GM21529 (cell line): ENCODE measurements around the gene SLC7A7.
"Not testable (repeated sequence)": the region's sequence is repeated elsewhere in the genome, so short reads cannot be mapped to it uniquely, and the experiment has no call there.

ENCODE experiments used
- ATAC-seq: cut with Tn5 transposase; IDR thresholded peaks from one replicate; pipeline ENCODE4 v1.9.1; 2021; ENCODE audit not compliant: unreplicated experiment

SLC7A7 gene

DNA sequence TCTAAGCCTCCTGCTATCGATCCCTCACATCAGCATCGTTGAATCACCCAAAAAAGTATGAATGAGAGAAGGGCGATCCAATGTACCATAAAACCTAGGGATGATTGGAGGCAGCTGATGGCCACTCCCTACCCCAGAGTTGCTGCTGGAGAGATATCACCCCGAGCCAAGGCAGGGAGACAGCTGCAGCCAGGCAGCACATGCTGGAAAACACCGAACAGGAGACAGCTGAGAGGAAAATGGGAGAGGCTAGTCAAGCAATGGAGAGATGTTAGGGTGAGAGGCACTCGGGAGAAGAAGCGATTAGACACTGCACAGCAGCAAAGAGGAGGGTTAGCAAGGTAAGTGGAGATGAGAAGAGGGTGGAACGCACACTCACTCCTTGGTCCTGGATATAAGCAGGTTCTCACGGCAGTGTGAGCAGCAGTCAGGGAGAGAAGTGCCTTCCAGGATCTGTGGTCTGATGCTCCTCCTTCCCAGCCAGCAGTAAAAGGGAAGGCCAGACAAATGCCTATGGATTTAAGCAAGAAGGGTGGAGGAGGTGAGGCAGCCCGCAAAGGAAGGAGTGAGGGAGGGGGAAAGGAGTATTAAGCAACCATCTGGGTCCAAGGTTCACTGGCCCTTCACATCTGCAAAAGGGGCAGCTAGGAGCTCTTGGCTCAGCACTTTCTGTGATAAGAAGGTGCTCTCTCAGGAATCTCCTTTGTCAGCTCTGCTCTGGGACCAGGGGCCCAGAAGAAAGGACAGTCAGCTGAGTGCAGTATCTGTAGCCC is at the start of gene SLC7A7:
Gene SLC7A7, minus strand, starts transcription at position 495 of the 773 bp plus-strand sequence. CDS start 2,037 bp downstream, outside the sequence.
- no peak for ATAC-seq

DNA sequence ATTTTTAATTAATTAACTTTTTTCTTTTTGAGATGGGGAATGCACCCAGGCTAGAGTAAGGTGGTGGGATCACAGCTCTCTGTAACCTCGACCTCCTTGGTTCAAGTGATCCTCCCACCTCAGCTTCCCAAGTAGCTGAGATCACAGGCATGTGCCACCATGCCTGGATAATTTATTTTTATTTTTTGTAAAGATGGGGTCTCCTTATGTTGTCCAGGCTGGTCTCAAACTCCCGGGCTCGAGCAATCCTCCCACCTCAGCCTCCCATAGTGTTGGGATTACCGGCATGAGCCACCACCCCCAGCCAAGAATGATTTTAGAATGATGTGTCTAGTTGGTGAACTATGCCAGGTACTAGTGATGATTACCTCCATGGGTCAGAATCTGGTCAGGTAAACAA is 49.7 kb upstream of the SLC7A7 start:
- no peak for ATAC-seq

DNA sequence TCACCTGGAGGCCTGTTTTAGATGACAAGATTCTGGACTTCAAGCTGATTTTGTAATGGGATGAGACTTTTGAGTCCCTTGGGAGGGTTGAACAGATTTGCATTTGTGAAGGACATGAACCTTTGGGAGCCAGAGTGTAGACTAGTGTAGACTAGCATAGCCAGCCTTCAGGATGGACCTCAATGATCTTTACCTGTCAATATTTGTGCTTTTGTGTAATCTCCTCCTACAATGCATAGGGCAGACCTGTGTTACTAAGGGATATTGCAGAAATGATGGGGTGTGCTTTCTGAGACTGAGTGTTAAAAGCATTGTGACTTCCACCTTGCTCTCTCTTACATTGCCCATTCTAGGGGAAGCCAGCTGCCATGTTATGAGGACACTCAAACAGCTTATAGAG is 46.4 kb upstream of the SLC7A7 start:
- ATAC-seq: no peak

DNA sequence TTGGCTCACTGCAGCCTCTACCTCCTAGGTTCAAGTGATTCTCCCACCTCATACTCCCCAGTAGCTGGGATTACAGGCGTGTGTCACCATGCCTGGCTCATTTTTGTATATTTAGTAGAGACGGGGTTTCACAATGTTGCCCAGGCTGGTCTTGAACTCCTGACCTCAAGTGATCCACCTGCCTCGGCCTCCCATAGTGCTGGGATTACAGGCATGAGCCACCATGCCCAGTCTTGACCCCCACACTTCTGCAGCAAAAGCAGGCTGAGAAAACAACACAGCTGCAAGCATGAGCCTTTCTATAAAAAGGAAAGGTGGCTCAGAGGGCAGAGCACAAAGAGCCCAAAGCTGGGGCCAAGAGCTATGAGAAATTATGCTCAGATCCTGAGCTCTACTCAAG is 45.1 kb upstream of the SLC7A7 start:
- ATAC-seq: not testable (repeated sequence)

DNA sequence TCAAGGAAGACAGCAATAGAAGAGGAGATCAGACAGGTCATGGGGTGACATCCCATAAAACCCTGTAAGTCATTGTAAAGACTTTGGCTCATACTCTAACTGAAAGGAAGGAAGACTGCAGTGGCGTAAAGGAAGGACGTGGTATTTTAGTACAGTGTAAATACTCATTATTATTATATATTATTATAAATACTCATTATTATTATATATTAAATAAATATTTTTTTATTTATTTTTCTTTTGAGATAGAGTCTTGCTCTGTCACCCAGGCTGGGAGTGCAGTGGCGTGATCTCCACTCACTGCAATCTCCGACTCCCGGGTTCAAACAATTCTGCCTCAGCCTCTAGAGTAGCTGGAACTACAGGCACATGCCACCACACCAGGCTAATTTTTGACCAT is 41.2 kb upstream of the SLC7A7 start:
- no peak for ATAC-seq

DNA sequence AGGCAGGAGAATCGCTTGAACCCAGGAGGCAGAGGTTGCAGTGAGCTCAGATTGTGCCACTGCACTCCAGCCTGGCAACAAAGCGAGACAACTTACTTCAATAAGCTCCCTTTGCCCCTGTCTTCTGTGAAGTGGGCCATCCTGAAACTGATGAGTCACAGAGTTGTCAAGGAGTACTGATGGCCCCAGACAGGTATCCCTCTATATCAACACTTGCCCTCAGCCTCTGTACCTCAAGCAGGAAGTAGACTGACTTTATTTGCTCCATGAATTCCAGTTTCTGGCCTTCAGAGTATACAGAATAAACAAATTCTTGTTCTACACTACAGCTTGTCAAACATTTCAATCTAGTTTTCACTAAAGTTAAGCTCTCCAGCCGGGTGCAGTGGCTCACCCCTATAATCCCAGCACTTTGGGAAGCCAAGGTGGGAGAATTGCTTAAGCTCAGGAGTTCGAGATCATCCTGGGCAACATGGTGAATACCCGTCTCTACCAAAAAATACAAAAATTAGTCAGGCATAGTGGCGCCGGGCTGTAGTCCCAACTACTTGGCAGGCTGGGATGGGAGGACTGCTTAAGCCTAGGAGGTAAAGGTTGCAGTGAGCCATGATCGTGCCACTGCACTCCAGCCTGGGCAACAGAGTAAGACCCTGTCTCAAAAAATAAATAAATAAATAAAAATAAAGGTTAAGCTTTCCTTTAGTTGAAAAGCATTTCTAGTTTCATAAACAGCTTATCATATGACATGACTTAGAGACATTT is 39.9 kb upstream of the SLC7A7 start:
- ATAC-seq: no peak

DNA sequence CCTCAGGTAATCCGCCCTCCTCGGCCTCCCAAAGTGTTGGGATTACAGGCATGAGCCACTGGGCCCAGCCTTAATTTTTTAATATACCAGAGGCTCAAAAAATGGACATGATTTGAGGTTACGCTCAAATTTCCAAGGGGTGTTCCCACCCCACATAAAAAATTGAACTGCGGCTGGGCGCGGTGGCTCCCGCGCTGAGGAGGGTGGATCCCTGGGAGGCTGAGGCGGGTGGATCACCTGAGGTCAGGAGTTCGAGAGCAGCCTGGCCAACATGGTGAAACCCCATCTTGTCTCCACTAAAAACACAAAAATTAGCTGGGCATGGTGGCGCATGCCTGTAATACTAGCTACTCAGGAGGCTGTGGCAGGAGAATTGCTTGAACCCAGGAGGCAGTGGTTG is 39.1 kb upstream of the SLC7A7 start:
- not testable (repeated sequence) for ATAC-seq

- ATAC-seq: peak; percentile 82
These were observed 37.9 kb upstream of the SLC7A7 start for GRCh38 chr14:22852940-22853767.

GRCh38 chr14:22852599-22852939 is 37.3 kb upstream of the SLC7A7 start:
- no peak for ATAC-seq

DNA sequence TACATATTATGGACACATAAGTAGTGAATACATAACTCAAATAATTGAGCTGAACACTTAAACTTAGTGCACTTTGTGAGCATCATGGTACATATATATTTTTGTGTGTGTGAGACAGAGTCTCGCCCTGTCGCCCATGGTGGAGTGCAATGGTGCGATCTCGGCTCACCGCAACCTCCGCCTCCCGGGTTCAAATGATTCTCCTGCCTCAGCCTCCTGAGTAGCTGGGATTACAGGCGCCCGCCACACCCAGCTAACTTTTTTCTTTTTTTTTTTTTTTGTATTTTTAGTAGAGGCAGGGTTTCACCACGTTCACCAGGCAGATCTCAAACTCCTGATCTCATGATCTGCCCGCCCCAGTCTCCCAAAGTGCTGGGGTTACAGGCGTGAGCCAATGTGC is 36.9 kb upstream of the SLC7A7 start:
- ATAC-seq: not testable (repeated sequence)

DNA sequence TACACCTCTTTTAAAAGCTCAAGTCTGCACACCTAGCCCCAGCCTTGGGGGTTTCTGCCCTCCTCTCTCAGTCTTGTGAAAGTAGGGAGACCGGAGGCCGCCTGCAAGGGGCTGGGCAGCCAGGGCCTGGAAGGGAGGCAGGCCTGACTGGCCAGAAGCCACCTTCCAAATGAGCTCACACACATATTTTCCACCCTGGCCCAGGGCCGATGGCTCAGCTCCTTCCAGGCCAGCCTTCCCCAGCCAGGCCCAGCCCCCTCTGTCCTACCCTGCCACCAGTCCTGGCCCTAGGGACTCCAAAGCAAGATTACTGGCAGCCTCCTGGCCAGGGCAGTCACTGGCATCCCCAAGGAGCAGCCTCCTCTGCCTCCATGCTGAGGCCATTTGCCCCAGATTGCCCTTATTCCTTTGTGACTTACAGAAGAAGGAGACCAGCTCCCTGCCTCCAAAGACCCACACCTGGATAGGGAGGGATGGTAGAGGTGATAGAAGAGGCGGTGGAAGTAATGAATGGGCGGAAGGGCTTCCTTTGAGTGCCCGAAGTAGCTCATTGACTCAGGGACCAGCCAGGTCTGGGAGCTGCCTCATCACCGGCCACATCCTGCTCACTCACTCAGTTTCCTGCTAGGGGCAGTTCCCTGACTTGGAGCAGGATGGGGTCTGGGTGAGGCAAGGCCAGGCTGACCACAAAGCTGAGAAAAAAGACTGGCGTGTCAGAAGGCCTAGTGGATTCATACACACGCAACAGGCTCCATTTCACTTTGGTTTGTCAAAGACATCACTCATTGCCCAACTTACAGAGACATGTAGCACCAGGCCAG is 35.9 kb upstream of the SLC7A7 start:
- ATAC-seq: no peak

DNA sequence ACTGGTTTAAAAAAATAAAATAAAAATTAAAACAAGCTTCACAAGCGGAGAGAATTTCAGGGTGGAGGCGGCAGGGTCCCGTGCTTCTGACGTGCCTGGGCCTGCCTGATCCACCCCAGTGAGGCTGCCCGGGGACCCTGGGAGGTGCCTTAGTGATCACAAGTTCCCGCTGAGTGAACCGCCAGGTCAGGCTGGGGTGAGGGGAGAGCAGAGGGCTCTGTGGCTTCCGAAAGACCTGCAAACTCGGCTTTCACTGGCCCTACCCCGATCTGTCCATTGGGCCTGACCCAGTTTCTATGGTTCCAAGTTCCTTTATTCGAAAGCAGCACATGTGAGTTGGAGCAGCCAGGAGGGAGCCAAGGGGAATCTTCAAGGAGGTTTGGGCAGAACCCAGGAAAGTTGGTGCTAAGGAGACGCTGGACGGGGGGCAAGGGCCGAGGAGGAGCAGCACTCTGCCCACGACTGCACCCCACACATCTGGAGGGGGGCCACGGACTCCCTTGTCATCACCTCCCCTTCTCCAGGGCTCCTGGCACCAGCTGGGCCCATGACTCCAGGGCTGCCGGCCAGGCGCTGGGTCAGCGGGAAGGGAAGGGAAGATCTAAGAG is 34.1 kb upstream of the SLC7A7 start:
- no peak for ATAC-seq

GRCh38 chr14:22848351-22849164 is 33.3 kb upstream of the SLC7A7 start:
- no peak for ATAC-seq

- no peak for ATAC-seq
These were observed 32.6 kb upstream of the SLC7A7 start for GRCh38 chr14:22847661-22848341.

- ATAC-seq: no peak
These were observed 31.6 kb upstream of the SLC7A7 start for GRCh38 chr14:22846811-22847307.

GRCh38 chr14:22845821-22846625 is 30.8 kb upstream of the SLC7A7 start:
- no peak for ATAC-seq

- ATAC-seq: no peak
These were observed 29.8 kb upstream of the SLC7A7 start for GRCh38 chr14:22845103-22845394.
